ENCODE measurements around the gene CBLL1. TPM values are rescaled to one million over a fixed set of nuclear protein-coding genes. Genes with fewer than 3 reads are reported as not detected.

Gene CBLL1
- total and polyA plus RNA-seq, 2 of the 4 experiments (the other 2 are of a cell fraction): 15.6 to 19.0 TPM

DNA sequence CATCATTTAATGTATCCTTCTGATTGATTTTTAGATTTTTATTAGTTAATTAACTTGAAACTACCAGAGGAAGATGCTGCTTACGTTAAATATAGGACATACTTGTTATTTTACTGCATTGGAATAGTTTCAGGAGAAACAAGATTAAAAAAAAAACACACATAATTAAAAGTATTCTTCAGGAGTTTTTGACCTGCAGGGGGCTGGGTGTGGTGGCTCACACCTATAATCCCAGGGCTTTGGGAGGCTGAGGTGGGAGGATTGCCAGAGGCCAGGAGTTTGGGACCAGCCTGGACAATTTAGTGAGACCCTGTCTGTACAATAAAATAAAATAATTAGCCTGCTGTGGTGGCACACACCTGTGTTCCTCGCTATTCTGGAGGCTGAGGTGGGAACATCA is 10.7 kb downstream of the CBLL1 start:
- intact Hi-C loops (cut with micrococcal nuclease): no loop called here

More for the DNA sequence above, 10.7 kb downstream of the CBLL1 start:
- Histone ChIP-seq H2AK5ac (ENCODE audit: low read depth, low read length) (no peak overlapping the region), H2BK5ac (ENCODE audit: low read depth, low read length, poor library complexity, severe bottlenecking) (no peak overlapping the region), H3K9me1 (ENCODE audit: insufficient read depth, low read length) (0 out of 2 replicates have a peak, but pooled peaks cover 5% of the 10 kb centered on the region), H4K8ac (ENCODE audit: low read depth in 2 of 2, low read length in 2 of 2) (no peak overlapping the region), H3K14ac (replicated peaks; ENCODE audit: low read depth, low read length) (no peak overlapping the region), H3K4me2 (ENCODE audit: low read depth, low read length) (no peak overlapping the region), H3K9me3 (ENCODE audit: control insufficient read depth, insufficient read depth, low read length) (no peaks in the 10 kb centered on the region), H3K9ac (ENCODE audit: low read depth, low read length) (no peak overlapping the region), H4K5ac (ENCODE audit: low read depth, low read length) (no peak overlapping the region), H2AK9ac (replicated peaks; ENCODE audit: low read depth, low read length, poor library complexity) (no peak overlapping the region), H3K4me1 (ENCODE audit: control insufficient read depth, insufficient read depth, low read length) (no peaks in the 10 kb centered on the region), H2BK15ac (ENCODE audit: low read depth, low read length) (no peak overlapping the region), H2BK120ac (ENCODE audit: low read depth, low read length) (no peak overlapping the region), H2BK20ac (ENCODE audit: low read depth, low read length) (no peak overlapping the region), H2AFZ (replicated peaks; ENCODE audit: low read length, poor library complexity) (no peak overlapping the region), H3K4ac (ENCODE audit: low read depth, low read length) (no peak overlapping the region), H3K27ac (ENCODE audit: insufficient read depth, low read length) (no peak overlapping the region), H4K91ac (ENCODE audit: insufficient read depth, low read depth, low read length) (no peak overlapping the region), H3K56ac (ENCODE audit: extremely low read depth, insufficient read depth, low read length) (no peak overlapping the region), H3K23ac (ENCODE audit: low read depth, low read length) (no peak overlapping the region), H3K27me3 (ENCODE audit: control insufficient read depth, insufficient read depth, low read length) (no peaks in the 10 kb centered on the region), H3K18ac (ENCODE audit: low read depth, low read length) (no peak overlapping the region), H4K20me1 (ENCODE audit: insufficient read depth, low read length) (peaks cover 6% of the 10 kb centered on the region), H3K4me3 (ENCODE audit: insufficient read depth, low read depth, low read length) (no peak overlapping the region), H3K36me3 (ENCODE audit: control insufficient read depth, insufficient read depth, low read length) (peaks cover 29% of the 10 kb centered on the region), H3K79me1 (ENCODE audit: low read depth in 1 of 2, low read length in 2 of 2) (peaks cover 16 to 27% of the 10 kb centered on the region in 2 experiments)
- dilution Hi-C loops (cut with HindIII; ENCODE audit: low sequenced_read_pairs, unreplicated experiment): no loop called here
- TF ChIP-seq NFE2L2 (IDR thresholded peaks at IDR 0.05; ENCODE audit: low read depth, low read length) (no peak), FOS (IDR thresholded peaks at IDR 0.05; ENCODE audit: low read depth, low read length) (no peak), MXI1 (IDR thresholded peaks at IDR 0.05; ENCODE audit: borderline replicate concordance, low read depth, low read length) (no peak), MAFK (IDR thresholded peaks at IDR 0.05; ENCODE audit: low read depth, low read length) (no peak), MAZ (IDR thresholded peaks at IDR 0.05; ENCODE audit: borderline replicate concordance, low read depth, low read length) (no peak), BHLHE40 (IDR thresholded peaks at IDR 0.05; ENCODE audit: low read depth, low read length) (no peak), POLR2A (IDR thresholded peaks at IDR 0.05; ENCODE audit: low read depth, low read length) (no peak), CEBPB (IDR thresholded peaks at IDR 0.05; ENCODE audit: low read depth, low read length) (no peak), SMC3 (IDR thresholded peaks at IDR 0.05; ENCODE audit: low read depth, low read length) (no peak), RCOR1 (IDR thresholded peaks at IDR 0.05; ENCODE audit: insufficient replicate concordance, low read length) (no peak), RAD21 (IDR thresholded peaks at IDR 0.05; ENCODE audit: low read length) (no peak), CHD1 (IDR thresholded peaks at IDR 0.05; ENCODE audit: low read depth, low read length) (no peak)
- TF ChIP-seq, protein P1, sequence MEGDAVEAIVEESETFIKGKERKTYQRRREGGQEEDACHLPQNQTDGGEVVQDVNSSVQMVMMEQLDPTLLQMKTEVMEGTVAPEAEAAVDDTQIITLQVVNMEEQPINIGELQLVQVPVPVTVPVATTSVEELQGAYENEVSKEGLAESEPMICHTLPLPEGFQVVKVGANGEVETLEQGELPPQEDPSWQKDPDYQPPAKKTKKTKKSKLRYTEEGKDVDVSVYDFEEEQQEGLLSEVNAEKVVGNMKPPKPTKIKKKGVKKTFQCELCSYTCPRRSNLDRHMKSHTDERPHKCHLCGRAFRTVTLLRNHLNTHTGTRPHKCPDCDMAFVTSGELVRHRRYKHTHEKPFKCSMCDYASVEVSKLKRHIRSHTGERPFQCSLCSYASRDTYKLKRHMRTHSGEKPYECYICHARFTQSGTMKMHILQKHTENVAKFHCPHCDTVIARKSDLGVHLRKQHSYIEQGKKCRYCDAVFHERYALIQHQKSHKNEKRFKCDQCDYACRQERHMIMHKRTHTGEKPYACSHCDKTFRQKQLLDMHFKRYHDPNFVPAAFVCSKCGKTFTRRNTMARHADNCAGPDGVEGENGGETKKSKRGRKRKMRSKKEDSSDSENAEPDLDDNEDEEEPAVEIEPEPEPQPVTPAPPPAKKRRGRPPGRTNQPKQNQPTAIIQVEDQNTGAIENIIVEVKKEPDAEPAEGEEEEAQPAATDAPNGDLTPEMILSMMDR (conservative IDR thresholded peaks at IDR 0.05; ENCODE audit: low read depth, low read length): no peak
- TF ChIP-seq, protein P2, sequence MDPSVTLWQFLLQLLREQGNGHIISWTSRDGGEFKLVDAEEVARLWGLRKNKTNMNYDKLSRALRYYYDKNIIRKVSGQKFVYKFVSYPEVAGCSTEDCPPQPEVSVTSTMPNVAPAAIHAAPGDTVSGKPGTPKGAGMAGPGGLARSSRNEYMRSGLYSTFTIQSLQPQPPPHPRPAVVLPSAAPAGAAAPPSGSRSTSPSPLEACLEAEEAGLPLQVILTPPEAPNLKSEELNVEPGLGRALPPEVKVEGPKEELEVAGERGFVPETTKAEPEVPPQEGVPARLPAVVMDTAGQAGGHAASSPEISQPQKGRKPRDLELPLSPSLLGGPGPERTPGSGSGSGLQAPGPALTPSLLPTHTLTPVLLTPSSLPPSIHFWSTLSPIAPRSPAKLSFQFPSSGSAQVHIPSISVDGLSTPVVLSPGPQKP (IDR thresholded peaks at IDR 0.05; ENCODE audit: borderline replicate concordance, low read depth, low read length): no peak
- TF ChIP-seq, protein P3, sequence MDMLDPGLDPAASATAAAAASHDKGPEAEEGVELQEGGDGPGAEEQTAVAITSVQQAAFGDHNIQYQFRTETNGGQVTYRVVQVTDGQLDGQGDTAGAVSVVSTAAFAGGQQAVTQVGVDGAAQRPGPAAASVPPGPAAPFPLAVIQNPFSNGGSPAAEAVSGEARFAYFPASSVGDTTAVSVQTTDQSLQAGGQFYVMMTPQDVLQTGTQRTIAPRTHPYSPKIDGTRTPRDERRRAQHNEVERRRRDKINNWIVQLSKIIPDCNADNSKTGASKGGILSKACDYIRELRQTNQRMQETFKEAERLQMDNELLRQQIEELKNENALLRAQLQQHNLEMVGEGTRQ (IDR thresholded peaks at IDR 0.05; ENCODE audit: low read depth, low read length): no peak
- ATAC-seq (ENCODE audit: low read depth) (no peak), DNase-seq (no peak)
- ChIA-PET CTCF (interaction anchor here (1.8 kb wide), 1 partner anchor 12 kb away, joined by 7 read pairs; the partner anchor contains the start of gene CBLL1), POLR2A (ENCODE audit: unreplicated experiment) (no interaction called here)
- no TSS peak for BruUV-seq (replicated peaks)
- 100% methylated on average over 1 of the region's 2 CpGs; no CpG with 5 or more reads in 1 of the 2 experiments for WGBS, 2 experiments (ENCODE audit: extremely low coverage in 2 of 2, insufficient read length in 1 of 2)
- in situ Hi-C loops (cut with MboI; ENCODE audit: low sequenced_read_pairs): no loop called here

All from IMR-90 (cell line).